Sigmoid colon (tissue), 7 donors: Measurements from ENCODE around the gene SIGLEC1. TPM values are rescaled to one million over a fixed set of nuclear protein-coding genes. Genes with fewer than 3 reads are reported as not detected.

Experiments
- DNase-seq: peaks from one replicate; pipeline ENCODE4 v3.0.0-alpha.2; 2019
- H3K27ac ChIP-seq, 4 donors: fragments of 200-600 bp; sonication (generic); one replicate each; pipeline ENCODE4 v1.5.1; 2016 to 2019; ENCODE audit warnings: mild to moderate bottlenecking in 1 of 4
- H3K27me3 ChIP-seq, 3 donors: fragments of 200-600 bp; sonication (generic); one replicate each; pipeline ENCODE4 v1.5.1; 2019; ENCODE audit warnings: mild to moderate bottlenecking in 1 of 3
- H3K36me3 ChIP-seq, 4 donors: fragments of 200-600 bp; sonication (generic); one replicate each; pipeline ENCODE4 v1.5.1; 2016 to 2019
- H3K4me1 ChIP-seq, 4 donors: fragments of 200-600 bp; sonication (generic); one replicate each; pipeline ENCODE4 v1.5.1; 2017 to 2019
- H3K4me3 ChIP-seq, 4 donors: fragments of 200-600 bp; sonication (generic); one replicate each; pipeline ENCODE4 v1.5.1; 2017 to 2019; ENCODE audit warnings: mild to moderate bottlenecking in 2 of 4, moderate library complexity in 1 of 4
- H3K9me3 ChIP-seq, 4 donors: fragments of 200-600 bp in 3 of 4; sonication (generic) in 3 of 4; one replicate each; pipeline versions ENCODE4 v1.5.1 to v1.6.1; 2013 to 2019
- CTCF ChIP-seq, 4 experiments: fragments of 450-650 bp in 3 of 4; fragments of 200-600 bp in 1 of 4; IDR thresholded peaks; one replicate each; pipeline ENCODE4 v1.5.1; 2016 to 2019; ENCODE audit warnings: antibody characterized with exemption in 4 of 4, mild to moderate bottlenecking in 3 of 4, moderate library complexity in 2 of 4
- EP300 ChIP-seq, 4 donors: sonication (generic); formaldehyde crosslinking; IDR thresholded peaks; one replicate each; pipeline ENCODE4 v1.6.1; 2017; ENCODE audit warnings: antibody characterized with exemption in 4 of 4
- POLR2A ChIP-seq, 2 donors: fragments of 450-650 bp; IDR thresholded peaks; one replicate each; pipeline ENCODE4 v1.6.1; 2016; ENCODE audit warnings: antibody characterized with exemption in 2 of 2, mild to moderate bottlenecking in 2 of 2, moderate library complexity in 2 of 2
- POLR2AphosphoS5 ChIP-seq, 4 donors: sonication (generic); formaldehyde crosslinking; IDR thresholded peaks; one replicate each; pipeline ENCODE4 v1.6.1; 2017; ENCODE audit warnings: antibody characterized with exemption in 4 of 4
- WGBS, 2 donors: extraction: QIAGEN DNeasy Blood & Tissue Kit; methylation state at CpG; one replicate each; pipeline ENCODE4 v1.1.7; 2013; 5-methylcytosine and 5-hydroxymethylcytosine counted together
- intact Hi-C: fragments of 100-400 bp; cut with DNase I; formaldehyde crosslinking; loops from one replicate; pipeline ENCODE4 v1.15.1; 2023
- polyA plus RNA-seq, 3 donors: library from polyadenylated mRNA; stranded (reverse); fragments of 200-250 nt; gene quantifications; one replicate each; pipeline ENCODE4 v1.2.3, GENCODE V29; 2013
- total RNA-seq, 4 donors: library from RNA; depleted of rRNA; stranded (reverse); fragments of >200 nt; gene quantifications; one replicate each; pipeline ENCODE4 v1.1.0, GENCODE V29; 2016
- donor health status: healthy with polysubstance abuse.
- donor health status: Bipolar disorder and iron deficiency.
- donor health status: healthy.

The SIGLEC1 gene
- total and polyA plus RNA-seq, 7 donors, result 2.4 to 17.1 (median 9.9) TPM

- peaks cover 0 to 20% (median 14%) of the 10 kb centered on the region in 4 donors for H3K4me1 ChIP-seq
- TF ChIP-seq POLR2A (IDR thresholded peaks at IDR 0.05) (no peak), CTCF (IDR thresholded peaks at IDR 0.05) (no peak), POLR2AphosphoS5 (IDR thresholded peaks at IDR 0.05) (no peak), EP300 (IDR thresholded peaks at IDR 0.05) (no peak)
- H3K27me3 ChIP-seq, result no peaks in the 10 kb centered on the region
- no peak for DNase-seq
- H3K4me3 ChIP-seq, result no peak overlapping the region
- no peaks in the 10 kb centered on the region for H3K36me3 ChIP-seq
- WGBS, 2 donors, result 92 to 93% methylated on average over 16 of the region's 16 CpGs
- H3K27ac ChIP-seq, result no peak overlapping the region
- H3K9me3 ChIP-seq, result peaks cover 0 to 2% (median 0%) of the 10 kb centered on the region in 4 donors
- intact Hi-C loops, result no loop called here
Observed at GRCh38 chr20:3691306-3691705, 21.1 kb downstream of the SIGLEC1 start.

GRCh38 chr20:3690413-3690812 lies 22.0 kb downstream of the SIGLEC1 start:
- no peak overlapping the region for H3K4me3 ChIP-seq
- no peaks in the 10 kb centered on the region for H3K36me3 ChIP-seq
- DNase-seq, result no peak
- no peak overlapping the region for H3K27ac ChIP-seq
- H3K27me3 ChIP-seq, result no peaks in the 10 kb centered on the region
- intact Hi-C loops, result no loop called here
- 95 to 97% methylated on average over 3 of the region's 3 CpGs for WGBS, 2 donors
- no peak for TF ChIP-seq CTCF (IDR thresholded peaks at IDR 0.05)
- no peaks in the 10 kb centered on the region for H3K9me3 ChIP-seq
- peaks cover 0 to 29% (median 23%) of the 10 kb centered on the region in 4 donors for H3K4me1 ChIP-seq

- no peaks in the 10 kb centered on the region for H3K9me3 ChIP-seq
- no peak for DNase-seq
- intact Hi-C loops, result loop anchor here (10.0 kb wide), 2 partner anchors 155 to 915 kb away; partner anchors contain the start of gene MAVS
- peaks cover 0 to 31% (median 24%) of the 10 kb centered on the region in 4 donors for H3K4me1 ChIP-seq
- H3K36me3 ChIP-seq, result no peaks in the 10 kb centered on the region
- TF ChIP-seq CTCF (IDR thresholded peaks at IDR 0.05), result no peak
- TF ChIP-seq POLR2A (IDR thresholded peaks at IDR 0.05), result no peak
- no peaks in the 10 kb centered on the region for H3K27me3 ChIP-seq
- H3K4me3 ChIP-seq, result no peak overlapping the region
- WGBS, 2 donors, result 90% methylated on average over 11 of the region's 11 CpGs
- no peak overlapping the region for H3K27ac ChIP-seq
Observed at GRCh38 chr20:3689978-3690377, 22.4 kb downstream of the SIGLEC1 start.

GRCh38 chr20:3687655-3688054 lies 24.7 kb downstream of the SIGLEC1 start:
- Histone ChIP-seq H3K9me3 (no peaks in the 10 kb centered on the region), H3K4me1 (peaks cover 0 to 31% (median 24%) of the 10 kb centered on the region in 4 donors), H3K36me3 (no peaks in the 10 kb centered on the region), H3K27me3 (no peaks in the 10 kb centered on the region), H3K4me3 (no peak overlapping the region), H3K27ac (peak overlapping the region; percentile 77 to 89 (median 79))
- intact Hi-C loops, result loop anchor here (10.0 kb wide), 2 partner anchors 157 to 917 kb away; partner anchors contain the start of gene MAVS
- no peak for TF ChIP-seq CTCF (IDR thresholded peaks at IDR 0.05)
- TF ChIP-seq POLR2AphosphoS5 (IDR thresholded peaks at IDR 0.05), result peak in 1 of 4 donors; percentile 17
- TF ChIP-seq EP300 (IDR thresholded peaks at IDR 0.05), result no peak
- TF ChIP-seq POLR2A (IDR thresholded peaks at IDR 0.05), result no peak
- no peak for DNase-seq
- 63 to 66% methylated on average over 2 of the region's 2 CpGs for WGBS, 2 donors

- peak; percentile 97 for DNase-seq
- H3K9me3 ChIP-seq, result no peaks in the 10 kb centered on the region
- H3K36me3 ChIP-seq, result no peaks in the 10 kb centered on the region
- intact Hi-C loops, result loop anchor here (10.0 kb wide), 2 partner anchors 158 to 918 kb away; partner anchors contain the start of gene MAVS
- peaks cover 0 to 38% (median 30%) of the 10 kb centered on the region in 4 donors for H3K4me1 ChIP-seq
- no peaks in the 10 kb centered on the region for H3K27me3 ChIP-seq
- WGBS, 2 donors, result 20 to 48% methylated on average over 9 of the region's 9 CpGs
- H3K4me3 ChIP-seq, result no peak overlapping the region
- TF ChIP-seq POLR2A (IDR thresholded peaks at IDR 0.05), result no peak
- peak; percentile 69 to 95 (median 74) for TF ChIP-seq EP300 (IDR thresholded peaks at IDR 0.05)
- TF ChIP-seq POLR2AphosphoS5 (IDR thresholded peaks at IDR 0.05), result peak; percentile 73 to 93 (median 78)
- peak overlapping the region; percentile 77 to 89 (median 79) for H3K27ac ChIP-seq
Observed at GRCh38 chr20:3686867-3687321, 25.5 kb downstream of the SIGLEC1 start.
